ENCODE measurements around the gene ZNF438. TPM values are rescaled to one million over a fixed set of nuclear protein-coding genes. Genes with fewer than 3 reads are reported as not detected.

The ZNF438 gene
- total and polyA plus RNA-seq, 4 donors = 7.8 to 19.2 (median 10.2) TPM

DNA sequence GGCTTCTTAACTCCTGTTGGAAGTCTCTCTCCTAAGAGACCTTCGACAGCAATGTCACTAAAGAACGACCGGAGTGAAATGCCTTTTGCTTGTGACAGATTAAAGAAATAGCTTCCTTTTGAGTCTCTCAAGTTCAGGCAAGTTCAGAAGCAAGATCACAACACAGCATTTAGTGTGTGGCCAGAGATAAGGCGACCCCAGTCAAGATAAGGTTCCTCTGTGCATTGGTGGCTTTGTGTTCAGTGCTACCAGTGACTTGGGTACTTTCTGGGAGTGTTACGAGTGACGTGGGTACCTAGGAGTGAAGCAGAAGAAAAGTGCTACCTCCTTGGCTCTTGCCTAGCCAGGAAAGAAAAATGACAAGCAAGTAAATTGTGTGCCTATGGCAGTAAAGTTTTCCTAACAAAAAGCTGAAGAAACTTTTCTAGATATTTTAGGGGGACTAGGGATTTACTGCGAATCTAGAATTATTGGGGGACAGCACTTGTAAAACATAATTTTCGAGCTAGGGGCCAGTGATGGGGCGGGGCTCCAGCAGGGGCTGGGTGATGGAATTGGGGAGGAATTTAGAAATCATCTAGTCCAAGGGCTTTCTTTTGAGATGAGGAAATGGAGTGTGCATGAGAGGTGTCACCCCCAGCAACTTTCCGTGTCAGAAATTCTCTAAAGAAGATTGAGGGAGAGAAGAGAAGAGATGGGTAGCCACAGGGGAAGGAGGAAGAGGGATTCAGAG, 210.2 kb downstream of the ZNF438 start:
- no peak for ATAC-seq (ENCODE audit: insufficient read depth, low FRiP score)
- TF ChIP-seq, protein P1, sequence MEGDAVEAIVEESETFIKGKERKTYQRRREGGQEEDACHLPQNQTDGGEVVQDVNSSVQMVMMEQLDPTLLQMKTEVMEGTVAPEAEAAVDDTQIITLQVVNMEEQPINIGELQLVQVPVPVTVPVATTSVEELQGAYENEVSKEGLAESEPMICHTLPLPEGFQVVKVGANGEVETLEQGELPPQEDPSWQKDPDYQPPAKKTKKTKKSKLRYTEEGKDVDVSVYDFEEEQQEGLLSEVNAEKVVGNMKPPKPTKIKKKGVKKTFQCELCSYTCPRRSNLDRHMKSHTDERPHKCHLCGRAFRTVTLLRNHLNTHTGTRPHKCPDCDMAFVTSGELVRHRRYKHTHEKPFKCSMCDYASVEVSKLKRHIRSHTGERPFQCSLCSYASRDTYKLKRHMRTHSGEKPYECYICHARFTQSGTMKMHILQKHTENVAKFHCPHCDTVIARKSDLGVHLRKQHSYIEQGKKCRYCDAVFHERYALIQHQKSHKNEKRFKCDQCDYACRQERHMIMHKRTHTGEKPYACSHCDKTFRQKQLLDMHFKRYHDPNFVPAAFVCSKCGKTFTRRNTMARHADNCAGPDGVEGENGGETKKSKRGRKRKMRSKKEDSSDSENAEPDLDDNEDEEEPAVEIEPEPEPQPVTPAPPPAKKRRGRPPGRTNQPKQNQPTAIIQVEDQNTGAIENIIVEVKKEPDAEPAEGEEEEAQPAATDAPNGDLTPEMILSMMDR (IDR thresholded peaks at IDR 0.05; ENCODE audit: control extremely low read depth, extremely low read depth) = no peak
- Histone ChIP-seq H3K9ac (ENCODE audit: insufficient read depth in 1 of 2, low read length in 2 of 2) (no peak overlapping the region), H3K4me1 (ENCODE audit: control insufficient read depth in 5 of 5, insufficient read depth in 5 of 5, low read length in 5 of 5) (peaks cover 0 to 30% (median 8%) of the 10 kb centered on the region in 5 donors), H3K4me3 (no peak overlapping the region), H3K36me3 (ENCODE audit: control insufficient read depth in 4 of 4, insufficient read depth in 4 of 4, low read length in 4 of 4) (no peaks in the 10 kb centered on the region), H3K9me3 (ENCODE audit: control insufficient read depth in 4 of 4, insufficient read depth in 3 of 4, low read length in 3 of 4) (no peaks in the 10 kb centered on the region), H3K27me3 (ENCODE audit: control insufficient read depth in 3 of 3, insufficient read depth in 3 of 3, low read length in 2 of 3) (no peaks in the 10 kb centered on the region), H3K27ac (ENCODE audit: low read depth in 1 of 2, low read length in 1 of 2) (peak overlapping the region; percentile 17 to 33)
- DNase-seq = no peak
- WGBS, 2 donors = 55 to 57% methylated on average over 10 of the region's 10 CpGs

DNA sequence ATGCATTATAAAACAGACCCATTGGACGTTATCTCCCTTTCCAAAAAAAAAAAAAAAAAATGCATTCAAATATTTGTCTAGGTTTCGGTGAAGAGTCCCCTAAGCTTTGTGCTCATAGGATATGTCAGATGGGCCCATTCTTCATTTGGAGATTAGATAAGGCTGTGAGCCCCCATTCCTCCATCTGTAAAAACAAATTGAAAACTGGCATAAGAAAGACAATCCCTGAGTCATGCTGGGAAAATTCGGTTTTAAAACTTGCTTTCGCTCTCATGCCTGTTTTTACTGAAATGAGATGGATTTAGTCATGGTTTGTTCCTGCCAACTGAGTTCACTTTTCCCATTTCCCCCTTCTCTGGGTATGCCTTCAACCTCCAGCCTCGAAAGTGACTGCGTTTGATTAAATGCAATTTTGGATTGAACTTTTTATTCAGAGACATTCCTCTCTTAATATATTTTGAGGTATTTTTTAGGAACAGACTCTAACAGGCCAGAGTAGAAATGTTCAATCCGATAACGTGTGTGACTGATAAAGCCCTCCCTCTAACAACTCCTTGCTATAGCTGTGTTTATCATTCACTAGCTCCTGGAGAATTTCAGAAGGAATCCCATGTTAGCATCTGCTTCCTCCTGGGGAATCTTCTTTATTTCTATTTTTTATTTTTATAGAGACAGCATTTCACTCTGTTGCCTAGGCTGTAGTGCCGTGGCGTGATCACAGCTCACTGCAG, 211.2 kb downstream of the ZNF438 start:
- no peak for ATAC-seq (ENCODE audit: insufficient read depth, low FRiP score)
- H3K9ac ChIP-seq (ENCODE audit: insufficient read depth in 1 of 2, low read length in 2 of 2) = no peak overlapping the region
- no peaks in the 10 kb centered on the region for H3K27me3 ChIP-seq (ENCODE audit: control insufficient read depth in 3 of 3, insufficient read depth in 3 of 3, low read length in 2 of 3)
- H3K4me3 ChIP-seq = no peak overlapping the region
- no peaks in the 10 kb centered on the region for H3K9me3 ChIP-seq (ENCODE audit: control insufficient read depth in 4 of 4, insufficient read depth in 3 of 4, low read length in 3 of 4)
- no peaks in the 10 kb centered on the region for H3K36me3 ChIP-seq (ENCODE audit: control insufficient read depth in 4 of 4, insufficient read depth in 4 of 4, low read length in 4 of 4)
- peak in 2 of 3 donors; percentile 34 to 39 for DNase-seq
- H3K27ac ChIP-seq (ENCODE audit: low read depth in 1 of 2, low read length in 1 of 2) = peak overlapping the region in 1 of 2 donors; percentile 17
- TF ChIP-seq, protein P1 (IDR thresholded peaks at IDR 0.05; ENCODE audit: control extremely low read depth, extremely low read depth) = no peak
- H3K4me1 ChIP-seq (ENCODE audit: control insufficient read depth in 5 of 5, insufficient read depth in 5 of 5, low read length in 5 of 5) = peaks cover 0 to 30% (median 8%) of the 10 kb centered on the region in 5 donors
- WGBS, 2 donors = 65 to 80% methylated on average over 10 of the region's 10 CpGs

DNA sequence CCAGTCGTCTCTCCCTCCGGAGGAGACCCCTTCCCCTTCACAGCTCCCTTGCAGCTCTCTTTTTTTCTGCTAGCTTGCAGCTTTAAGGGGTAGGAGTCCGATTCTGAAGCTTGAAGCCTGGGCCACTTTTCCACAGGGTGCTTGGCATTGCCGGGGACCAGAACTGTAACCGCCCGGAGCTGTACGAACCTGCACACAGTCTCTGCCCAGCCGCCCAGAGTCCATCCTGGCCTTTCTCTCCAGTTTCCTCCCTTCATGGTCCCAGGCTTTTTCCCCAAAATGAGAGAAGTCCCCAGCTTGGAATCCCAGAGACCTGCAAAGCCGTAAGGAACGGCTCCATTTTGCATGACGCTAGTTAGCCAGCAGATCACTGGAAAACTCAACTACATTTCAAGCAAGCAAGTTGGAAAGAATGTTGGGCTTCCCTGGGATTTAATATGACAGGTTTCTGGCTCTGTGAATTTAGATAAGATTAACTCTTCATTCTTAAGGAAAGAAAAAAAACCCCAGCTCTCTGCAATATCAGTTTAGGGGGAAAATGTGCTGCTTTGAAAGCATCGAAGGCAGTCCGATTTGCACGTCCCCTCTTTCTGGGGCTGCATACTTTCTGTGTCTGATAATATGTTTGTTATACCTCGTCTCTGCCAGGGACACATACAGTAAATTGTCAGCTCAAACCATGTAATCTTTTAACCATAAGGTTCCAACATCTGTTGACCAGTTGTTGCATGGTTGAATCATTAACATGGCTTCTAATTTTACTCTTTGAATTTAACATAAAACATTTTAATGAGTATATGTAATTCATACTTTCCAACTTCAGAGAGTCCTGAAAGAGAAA, 212.1 kb downstream of the ZNF438 start:
- no peaks in the 10 kb centered on the region for H3K36me3 ChIP-seq (ENCODE audit: control insufficient read depth in 4 of 4, insufficient read depth in 4 of 4, low read length in 4 of 4)
- TF ChIP-seq, protein P1 (IDR thresholded peaks at IDR 0.05; ENCODE audit: control extremely low read depth, extremely low read depth) = no peak
- H3K27me3 ChIP-seq (ENCODE audit: control insufficient read depth in 3 of 3, insufficient read depth in 3 of 3, low read length in 2 of 3) = no peaks in the 10 kb centered on the region
- no peak overlapping the region for H3K27ac ChIP-seq (ENCODE audit: low read depth in 1 of 2, low read length in 1 of 2)
- ATAC-seq (ENCODE audit: insufficient read depth, low FRiP score) = no peak
- peak in 2 of 3 donors; percentile 55 to 56 for DNase-seq
- peak overlapping the region in 1 of 2 donors; percentile 62 for H3K9ac ChIP-seq (ENCODE audit: insufficient read depth in 1 of 2, low read length in 2 of 2)
- H3K9me3 ChIP-seq (ENCODE audit: control insufficient read depth in 4 of 4, insufficient read depth in 3 of 4, low read length in 3 of 4) = no peaks in the 10 kb centered on the region
- peaks cover 0 to 32% (median 10%) of the 10 kb centered on the region in 5 donors for H3K4me1 ChIP-seq (ENCODE audit: control insufficient read depth in 5 of 5, insufficient read depth in 5 of 5, low read length in 5 of 5)
- no peak overlapping the region for H3K4me3 ChIP-seq
- WGBS, 2 donors = 78 to 87% methylated on average over 15 of the region's 15 CpGs

All from lung (tissue), 12 donors.